HepG2 (cell line): Measurements from ENCODE around the gene DEDD2. TPM values are rescaled to one million over a fixed set of nuclear protein-coding genes. Genes with fewer than 3 reads are reported as not detected.

Experiments
- BRCA1 ChIP-seq: sonication (generic); formaldehyde crosslinking; IDR thresholded peaks from 2 replicates; pipeline ENCODE4 v1.4.0; 2020; ENCODE audit warnings: missing genetic modification reagents
- EEA1 ChIP-seq: sonication (generic); formaldehyde crosslinking; IDR thresholded peaks from 2 replicates; pipeline ENCODE4 v1.5.1; 2020; ENCODE audit warnings: mild to moderate bottlenecking, missing genetic modification reagents, borderline replicate concordance
- FOXC1 ChIP-seq: sonication (generic); formaldehyde crosslinking; IDR thresholded peaks from 2 replicates; pipeline ENCODE4 v1.8.0; 2022; ENCODE audit warnings: mild to moderate bottlenecking, missing genetic modification reagents, borderline replicate concordance
- HOXA3 ChIP-seq: sonication (generic); formaldehyde crosslinking; IDR thresholded peaks from 2 replicates; pipeline ENCODE4 v1.5.0; 2020; ENCODE audit warnings: missing genetic modification reagents
- LCORL ChIP-seq, 2 experiments: fragments of 450-650 bp in 1 of 2; sonication (generic) in 1 of 2; formaldehyde crosslinking in 1 of 2; IDR thresholded peaks; 2 replicates each; pipeline versions ENCODE4 v1.5.0 to v1.6.1; 2017 to 2020; ENCODE audit warnings: antibody characterized with exemption in 1 of 2, missing genetic modification reagents in 1 of 2
- MED1 ChIP-seq: sonication (generic); formaldehyde crosslinking; IDR thresholded peaks from 2 replicates; pipeline ENCODE4 v1.4.0; 2020; ENCODE audit warnings: missing genetic modification reagents
- NRL ChIP-seq: sonication (generic); formaldehyde crosslinking; IDR thresholded peaks from 2 replicates; pipeline ENCODE4 v1.5.0; 2020; ENCODE audit warnings: missing genetic modification reagents, mild to moderate bottlenecking, moderate library complexity, borderline replicate concordance
- PCBP2 ChIP-seq: fragments of 200-400 bp; formaldehyde crosslinking; optimal IDR thresholded peaks from 2 replicates; pipeline ENCODE3; 2018; ENCODE audit warnings: low read length, low read depth; ENCODE audit not compliant: poor library complexity, severe bottlenecking
- PITX1 ChIP-seq: sonication (generic); formaldehyde crosslinking; IDR thresholded peaks from 2 replicates; pipeline ENCODE4 v1.5.1; 2020; ENCODE audit warnings: mild to moderate bottlenecking, missing genetic modification reagents
- RXRB ChIP-seq: IDR thresholded peaks from 2 replicates; pipeline ENCODE4 v1.6.1; 2016; ENCODE audit warnings: borderline replicate concordance, missing genetic modification reagents, missing compliant biosample characterization
- ZBTB7A ChIP-seq: sonication (generic); formaldehyde crosslinking; IDR thresholded peaks from 2 replicates; pipeline ENCODE4 v1.8.0; 2022; ENCODE audit warnings: mild to moderate bottlenecking, missing genetic modification reagents
- ZFAT ChIP-seq: sonication (generic); formaldehyde crosslinking; conservative IDR thresholded peaks from 2 replicates; pipeline ENCODE4 v1.8.1; 2023; ENCODE audit warnings: missing genetic modification reagents, inconsistent platforms
- ZNF367 ChIP-seq: sonication (generic); formaldehyde crosslinking; IDR thresholded peaks from 2 replicates; pipeline ENCODE4 v1.4.0; 2020; ENCODE audit warnings: missing genetic modification reagents, borderline replicate concordance
- ZNF451 ChIP-seq: sonication (generic); formaldehyde crosslinking; IDR thresholded peaks from 2 replicates; pipeline ENCODE4 v1.5.0; 2020; ENCODE audit warnings: mild to moderate bottlenecking, missing genetic modification reagents
- ZNF484 ChIP-seq: sonication (generic); formaldehyde crosslinking; IDR thresholded peaks from 2 replicates; pipeline ENCODE4 v1.5.1; 2020; ENCODE audit warnings: mild to moderate bottlenecking, low read depth, missing genetic modification reagents, borderline replicate concordance
- ZNF501 ChIP-seq: sonication (generic); formaldehyde crosslinking; IDR thresholded peaks from 2 replicates; pipeline ENCODE4 v1.5.1; 2020; ENCODE audit warnings: mild to moderate bottlenecking, moderate library complexity, missing genetic modification reagents
- ZNF557 ChIP-seq: sonication (generic); formaldehyde crosslinking; IDR thresholded peaks from 2 replicates; pipeline ENCODE4 v1.4.0; 2020; ENCODE audit warnings: missing genetic modification reagents
- ZNF564 ChIP-seq: sonication (generic); formaldehyde crosslinking; IDR thresholded peaks from 2 replicates; pipeline ENCODE4 v1.8.1; 2023; ENCODE audit warnings: mild to moderate bottlenecking, missing genetic modification reagents
- ZNF567 ChIP-seq: sonication (generic); formaldehyde crosslinking; IDR thresholded peaks from 2 replicates; pipeline ENCODE4 v1.8.1; 2023; ENCODE audit warnings: mild to moderate bottlenecking, missing genetic modification reagents, borderline replicate concordance
- ZNF775 ChIP-seq: sonication (generic); formaldehyde crosslinking; IDR thresholded peaks from 2 replicates; pipeline ENCODE4 v1.4.0; 2020; ENCODE audit warnings: missing genetic modification reagents, mild to moderate bottlenecking, moderate library complexity, borderline replicate concordance
- ZSCAN30 ChIP-seq: sonication (generic); formaldehyde crosslinking; IDR thresholded peaks from 2 replicates; pipeline ENCODE4 v1.5.0; 2020; ENCODE audit warnings: mild to moderate bottlenecking, missing genetic modification reagents
- polyA plus RNA-seq, 8 experiments: library from polyadenylated mRNA; depleted of rRNA in 3 of 8; stranded (reverse) in 7 of 8; unstranded in 1 of 8; fragments of >200 nt; fragmentation: Illumina TruSeq in 4 of 8; extraction: Trizol in 4 of 8; gene quantifications; 2 replicates each; pipeline versions ENCODE4 v1.2.1 to v1.2.3, GENCODE V29; 2011 to 2016; ENCODE audit warnings: low read depth in 4 of 8, missing spikeins in 1 of 8, mixed read lengths in 1 of 8; ENCODE audit not compliant: insufficient read depth in 1 of 8
- total RNA-seq, 5 experiments: library from RNA; depleted of rRNA; stranded (reverse); fragments of >200 nt; fragmentation: Illumina TruSeq; extraction: Trizol; gene quantifications; 2 replicates each; pipeline ENCODE4 v1.2.3, GENCODE V29; 2016; ENCODE audit warnings: low read depth in 1 of 5
- TF ChIP-seq, protein P1 (sequence below): sonication (generic); formaldehyde crosslinking; IDR thresholded peaks from 2 replicates; pipeline ENCODE4 v1.5.0; 2020; ENCODE audit warnings: missing genetic modification reagents
- TF ChIP-seq, protein P2 (sequence below): IDR thresholded peaks from 2 replicates; pipeline ENCODE4 v1.6.1; 2016; ENCODE audit warnings: low read depth, borderline replicate concordance
- TF ChIP-seq, protein P3 (sequence below): sonication (generic); formaldehyde crosslinking; IDR thresholded peaks from 2 replicates; pipeline ENCODE4 v1.5.0; 2020; ENCODE audit warnings: mild to moderate bottlenecking, missing genetic modification reagents, borderline replicate concordance
- TF ChIP-seq, protein P4 (sequence below): sonication (generic); formaldehyde crosslinking; conservative IDR thresholded peaks from 2 replicates; pipeline ENCODE4 v1.8.1; 2023; ENCODE audit warnings: missing genetic modification reagents

DEDD2 gene
- total and polyA plus RNA-seq, 2 of the 13 experiments (the other 11 are each of a cell fraction or from before 2014, with no cell fraction given), result 19.2 to 24.7 TPM

DNA sequence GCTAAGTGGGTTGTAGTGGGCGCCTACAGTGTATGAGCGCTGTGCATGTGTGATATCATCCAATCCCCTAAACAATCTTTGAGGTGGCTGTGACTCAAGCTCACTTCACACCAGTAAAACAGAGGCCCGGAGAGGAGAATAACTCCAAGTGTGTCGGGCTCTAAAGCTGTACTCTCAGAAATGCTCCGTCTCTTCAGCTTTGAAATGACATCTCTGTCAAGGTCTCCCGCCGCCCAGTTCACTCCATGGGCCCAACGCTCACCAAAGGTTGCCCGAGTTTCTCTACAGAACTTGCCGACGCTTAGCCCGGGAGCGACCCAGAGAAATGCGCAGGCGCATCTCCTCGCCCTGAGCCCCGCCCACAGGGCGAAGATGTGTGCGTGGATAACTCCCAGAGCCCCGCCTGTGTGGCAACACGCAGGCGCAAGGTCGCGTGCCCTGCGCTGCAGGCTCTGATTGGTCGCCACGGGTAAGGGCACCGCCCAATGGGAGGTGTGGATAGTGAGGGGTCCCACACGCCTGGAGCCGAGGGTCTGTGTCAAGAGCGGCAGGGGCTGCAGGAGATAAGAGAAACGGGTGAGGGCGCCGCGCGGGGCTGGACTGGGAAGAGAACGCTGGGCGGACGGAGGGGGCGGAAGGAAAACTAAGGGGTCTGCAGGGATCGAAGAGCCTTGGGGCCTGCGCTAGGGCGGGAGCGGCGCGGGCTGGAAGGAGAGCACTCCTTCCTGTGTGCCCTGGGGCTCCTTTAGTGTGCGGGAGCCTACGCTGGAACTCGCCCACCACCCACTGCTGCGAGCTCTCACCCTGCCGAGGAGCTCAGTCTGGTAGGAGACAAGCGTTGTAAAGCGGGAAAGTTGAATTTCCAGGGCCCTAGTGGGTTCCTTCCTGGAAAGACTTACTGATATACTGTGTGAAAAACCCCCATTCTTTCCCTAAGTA, 2.6 kb upstream of the DEDD2 start, which contains the start of gene ZNF526 (continued):
- TF ChIP-seq EEA1 (CRISPR knock-in tag) (0 out of 2 replicates have a peak, but pooled peaks have one; percentile 16), ZNF451 (CRISPR knock-in tag) (no peak), FOXC1 (CRISPR knock-in tag) (peak; percentile 76; the same call in 1 of the 2 replicates), LCORL (IDR thresholded peaks at IDR 0.05) (no peak), LCORL (CRISPR knock-in tag; IDR thresholded peaks at IDR 0.05) (peak; percentile 59; the same call in 1 of the 2 replicates), ZNF557 (no peak), RXRB (CRISPR knock-in tag) (peak; percentile 60; the same call in 1 of the 2 replicates), ZFAT (CRISPR knock-in tag) (no peak), ZNF567 (no peak), ZSCAN30 (CRISPR knock-in tag) (no peak), ZNF564 (CRISPR knock-in tag) (no peak), ZNF367 (no peak), NRL (CRISPR knock-in tag) (peak; percentile 93), MED1 (CRISPR knock-in tag) (no peak; the same call in none of the 2 replicates), PITX1 (CRISPR knock-in tag) (no peak), PCBP2 (no peak), ZNF484 (CRISPR knock-in tag) (no peak), HOXA3 (CRISPR knock-in tag) (peak; percentile 74; the same call in 1 of the 2 replicates), ZNF501 (peak; percentile 93), ZNF775 (CRISPR knock-in tag) (no peak), BRCA1 (CRISPR knock-in tag) (no peak), ZBTB7A (CRISPR knock-in tag) (peak; percentile 96)
- TF ChIP-seq, protein P1, sequence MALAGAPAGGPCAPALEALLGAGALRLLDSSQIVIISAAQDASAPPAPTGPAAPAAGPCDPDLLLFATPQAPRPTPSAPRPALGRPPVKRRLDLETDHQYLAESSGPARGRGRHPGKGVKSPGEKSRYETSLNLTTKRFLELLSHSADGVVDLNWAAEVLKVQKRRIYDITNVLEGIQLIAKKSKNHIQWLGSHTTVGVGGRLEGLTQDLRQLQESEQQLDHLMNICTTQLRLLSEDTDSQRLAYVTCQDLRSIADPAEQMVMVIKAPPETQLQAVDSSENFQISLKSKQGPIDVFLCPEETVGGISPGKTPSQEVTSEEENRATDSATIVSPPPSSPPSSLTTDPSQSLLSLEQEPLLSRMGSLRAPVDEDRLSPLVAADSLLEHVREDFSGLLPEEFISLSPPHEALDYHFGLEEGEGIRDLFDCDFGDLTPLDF (CRISPR knock-in tag), result no peak
- TF ChIP-seq, protein P2, sequence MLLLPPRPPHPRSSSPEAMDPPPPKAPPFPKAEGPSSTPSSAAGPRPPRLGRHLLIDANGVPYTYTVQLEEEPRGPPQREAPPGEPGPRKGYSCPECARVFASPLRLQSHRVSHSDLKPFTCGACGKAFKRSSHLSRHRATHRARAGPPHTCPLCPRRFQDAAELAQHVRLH (CRISPR knock-in tag), result peak; percentile 57; the same call in 1 of the 2 replicates
- TF ChIP-seq, protein P3, sequence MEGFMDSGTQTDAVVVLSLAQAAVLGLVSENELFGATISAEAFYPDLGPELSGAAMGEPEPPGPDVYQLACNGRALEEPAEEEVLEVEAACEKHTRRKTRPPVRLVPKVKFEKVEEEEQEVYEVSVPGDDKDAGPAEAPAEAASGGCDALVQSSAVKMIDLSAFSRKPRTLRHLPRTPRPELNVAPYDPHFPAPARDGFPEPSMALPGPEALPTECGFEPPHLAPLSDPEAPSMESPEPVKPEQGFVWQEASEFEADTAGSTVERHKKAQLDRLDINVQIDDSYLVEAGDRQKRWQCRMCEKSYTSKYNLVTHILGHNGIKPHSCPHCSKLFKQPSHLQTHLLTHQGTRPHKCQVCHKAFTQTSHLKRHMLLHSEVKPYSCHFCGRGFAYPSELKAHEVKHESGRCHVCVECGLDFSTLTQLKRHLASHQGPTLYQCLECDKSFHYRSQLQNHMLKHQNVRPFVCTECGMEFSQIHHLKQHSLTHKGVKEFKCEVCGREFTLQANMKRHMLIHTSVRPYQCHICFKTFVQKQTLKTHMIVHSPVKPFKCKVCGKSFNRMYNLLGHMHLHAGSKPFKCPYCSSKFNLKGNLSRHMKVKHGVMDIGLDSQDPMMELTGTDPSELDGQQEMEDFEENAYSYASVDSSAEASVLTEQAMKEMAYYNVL, result no peak
- TF ChIP-seq, protein P4, sequence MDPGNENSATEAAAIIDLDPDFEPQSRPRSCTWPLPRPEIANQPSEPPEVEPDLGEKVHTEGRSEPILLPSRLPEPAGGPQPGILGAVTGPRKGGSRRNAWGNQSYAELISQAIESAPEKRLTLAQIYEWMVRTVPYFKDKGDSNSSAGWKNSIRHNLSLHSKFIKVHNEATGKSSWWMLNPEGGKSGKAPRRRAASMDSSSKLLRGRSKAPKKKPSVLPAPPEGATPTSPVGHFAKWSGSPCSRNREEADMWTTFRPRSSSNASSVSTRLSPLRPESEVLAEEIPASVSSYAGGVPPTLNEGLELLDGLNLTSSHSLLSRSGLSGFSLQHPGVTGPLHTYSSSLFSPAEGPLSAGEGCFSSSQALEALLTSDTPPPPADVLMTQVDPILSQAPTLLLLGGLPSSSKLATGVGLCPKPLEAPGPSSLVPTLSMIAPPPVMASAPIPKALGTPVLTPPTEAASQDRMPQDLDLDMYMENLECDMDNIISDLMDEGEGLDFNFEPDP (CRISPR knock-in tag), result no peak
